H9 (cell line): Measurements from ENCODE around the gene STARD7. TPM values are rescaled to one million over a fixed set of nuclear protein-coding genes. Genes with fewer than 3 reads are reported as not detected.

Source experiments
- DNase-seq: peaks from one replicate; pipeline ENCODE4 v3.0.0-alpha.2; 2017
- H2AFZ ChIP-seq: one replicate; pipeline ENCODE4 v1.6.1; 2013; ENCODE audit warnings: mild to moderate bottlenecking, low read length, control low read depth, moderate library complexity
- H2AK5ac ChIP-seq: 2 replicates; pipeline ENCODE4 v1.6.1; 2013; ENCODE audit warnings: low read length, control low read depth, mixed read lengths; ENCODE audit not compliant: insufficient read length
- H2BK120ac ChIP-seq: one replicate; pipeline ENCODE4 v1.6.1; 2013; ENCODE audit warnings: low read depth, mild to moderate bottlenecking, low read length, control low read depth, inconsistent platforms; ENCODE audit not compliant: poor library complexity, severe bottlenecking
- H2BK12ac ChIP-seq: 2 replicates; pipeline ENCODE4 v1.6.1; 2013; ENCODE audit warnings: low read length, control low read depth, mixed read lengths, low read depth; ENCODE audit not compliant: insufficient read length
- H2BK15ac ChIP-seq: 2 replicates; pipeline ENCODE4 v1.6.1; 2013; ENCODE audit warnings: low read depth, low read length, control low read depth
- H2BK20ac ChIP-seq: one replicate; pipeline ENCODE4 v1.6.1; 2013; ENCODE audit warnings: low read depth, mild to moderate bottlenecking, low read length, control low read depth, inconsistent platforms; ENCODE audit not compliant: poor library complexity, severe bottlenecking
- H2BK5ac ChIP-seq: 2 replicates; pipeline ENCODE4 v1.6.1; 2013; ENCODE audit warnings: low read length, control low read depth, mixed read lengths; ENCODE audit not compliant: insufficient read length
- H3K14ac ChIP-seq: 2 replicates; pipeline ENCODE4 v1.6.1; 2013; ENCODE audit warnings: low read length, control low read depth; ENCODE audit not compliant: insufficient read depth
- H3K18ac ChIP-seq: 2 replicates; pipeline ENCODE4 v1.6.1; 2013; ENCODE audit warnings: low read depth, mild to moderate bottlenecking, mixed read lengths, low read length, control low read depth; ENCODE audit not compliant: insufficient read length
- H3K23ac ChIP-seq: 2 replicates; pipeline ENCODE4 v1.6.1; 2013; ENCODE audit warnings: low read length, control low read depth, mixed read lengths, low read depth; ENCODE audit not compliant: insufficient read length
- H3K23me2 ChIP-seq: 2 replicates; pipeline ENCODE4 v1.6.1; 2013; ENCODE audit warnings: low read depth, mild to moderate bottlenecking, mixed read lengths, low read length, control low read depth; ENCODE audit not compliant: insufficient read length, poor library complexity, severe bottlenecking
- H3K27ac ChIP-seq: 2 replicates; pipeline ENCODE4 v1.5.1; 2013; ENCODE audit warnings: low read length, control low read depth, mixed read lengths, low read depth; ENCODE audit not compliant: insufficient read length
- H3K27me3 ChIP-seq: 2 replicates; pipeline ENCODE4 v1.6.1; 2013; ENCODE audit warnings: low read length, control low read depth, inconsistent platforms; ENCODE audit not compliant: insufficient read depth
- H3K4ac ChIP-seq: 2 replicates; pipeline ENCODE4 v1.6.1; 2013; ENCODE audit warnings: low read depth, mild to moderate bottlenecking, control low read depth, inconsistent platforms, low read length, moderate library complexity
- H3K4me1 ChIP-seq: 2 replicates; pipeline ENCODE4 v1.6.1; 2013; ENCODE audit warnings: low read length, control low read depth, inconsistent platforms; ENCODE audit not compliant: insufficient read depth
- H3K4me2 ChIP-seq: 2 replicates; pipeline ENCODE4 v1.6.1; 2013; ENCODE audit warnings: low read length, control low read depth, mixed read lengths; ENCODE audit not compliant: insufficient read length, insufficient read depth
- H3K56ac ChIP-seq: 2 replicates; pipeline ENCODE4 v1.6.1; 2013; ENCODE audit warnings: low read depth, mild to moderate bottlenecking, mixed read lengths, low read length, control low read depth; ENCODE audit not compliant: insufficient read length
- H3K79me1 ChIP-seq: 2 replicates; pipeline ENCODE4 v1.6.1; 2013; ENCODE audit warnings: low read depth, mild to moderate bottlenecking, moderate library complexity, low read length, control low read depth, inconsistent platforms; ENCODE audit not compliant: insufficient read depth, poor library complexity, severe bottlenecking
- H3K79me2 ChIP-seq: 2 replicates; pipeline ENCODE4 v1.6.1; 2013; ENCODE audit warnings: low read length, control low read depth, inconsistent platforms; ENCODE audit not compliant: insufficient read depth
- H3K9ac ChIP-seq: 2 replicates; pipeline ENCODE4 v1.6.1; 2013; ENCODE audit warnings: low read length, control low read depth, mixed read lengths; ENCODE audit not compliant: insufficient read length; ENCODE audit errors: extremely low read depth
- H3K9me3 ChIP-seq: one replicate; pipeline ENCODE4 v1.6.1; 2013; ENCODE audit warnings: low read depth, low read length, inconsistent platforms; ENCODE audit not compliant: control insufficient read depth
- H3T11ph ChIP-seq: one replicate; pipeline ENCODE4 v1.6.1; 2013; ENCODE audit warnings: mild to moderate bottlenecking, low read length, control low read depth, inconsistent platforms
- H4K20me1 ChIP-seq: one replicate; pipeline ENCODE4 v1.6.1; 2013; ENCODE audit not compliant: control insufficient read depth, insufficient read length, insufficient read depth
- H4K5ac ChIP-seq: 2 replicates; pipeline ENCODE4 v1.6.1; 2013; ENCODE audit warnings: low read depth, mild to moderate bottlenecking, mixed read lengths, low read length, control low read depth; ENCODE audit not compliant: insufficient read length
- H4K8ac ChIP-seq: replicated peaks from 2 replicates; pipeline ENCODE4 v1.6.1; 2013; ENCODE audit warnings: low read length, control low read depth, mixed read lengths, low read depth; ENCODE audit not compliant: insufficient read length
- H4K91ac ChIP-seq: 2 replicates; pipeline ENCODE4 v1.6.1; 2013; ENCODE audit warnings: low read depth, mild to moderate bottlenecking, moderate library complexity, mixed read lengths, low read length, control low read depth; ENCODE audit not compliant: insufficient read length
- H3K27ac Mint-ChIP-seq, 3 experiments: 2 replicates in 2 of 3; 3 replicates in 1 of 3; pipeline ENCODE4 v1.8.0; 2020 to 2021; ENCODE audit warnings: mixed read lengths in 3 of 3, mild to moderate bottlenecking in 1 of 3, moderate library complexity in 1 of 3
- H3K27me3 Mint-ChIP-seq: 2 replicates; pipeline ENCODE4 v1.8.0; 2021; ENCODE audit warnings: low read depth, mild to moderate bottlenecking, moderate library complexity, mixed read lengths
- H3K36me3 Mint-ChIP-seq, 3 experiments: 2 replicates in 2 of 3; 3 replicates in 1 of 3; pipeline ENCODE4 v1.8.0; 2020 to 2021; ENCODE audit warnings: low read depth in 3 of 3, mixed read lengths in 3 of 3; ENCODE audit not compliant: insufficient read depth in 1 of 3
- H3K4me1 Mint-ChIP-seq, 2 experiments: 2 replicates each; pipeline ENCODE4 v1.8.0; 2020; ENCODE audit warnings: mixed read lengths in 2 of 2
- H3K4me3 Mint-ChIP-seq, 2 experiments: 2 replicates in 1 of 2; 3 replicates in 1 of 2; pipeline ENCODE4 v1.8.0; 2020 to 2021; ENCODE audit warnings: mild to moderate bottlenecking in 2 of 2, mixed read lengths in 2 of 2, moderate library complexity in 1 of 2
- H3K9me3 Mint-ChIP-seq, 2 experiments: 2 replicates in 1 of 2; 3 replicates in 1 of 2; pipeline ENCODE4 v1.8.0; 2020; ENCODE audit warnings: mild to moderate bottlenecking in 2 of 2, mixed read lengths in 2 of 2, moderate library complexity in 1 of 2
- WGBS: extraction: QIAGEN DNeasy Blood & Tissue Kit; methylation state at CpG from one replicate; pipeline ENCODE4 v1.1.7; 2013; ENCODE audit warnings: missing lambda C conversion rate, low lambda C conversion rate, mixed read lengths; ENCODE audit not compliant: insufficient read length; ENCODE audit errors: extremely low coverage; 5-methylcytosine and 5-hydroxymethylcytosine counted together
- total RNA-seq: library from RNA; stranded (reverse); gene quantifications from 2 replicates; pipeline ENCODE4 v1.2.1, GENCODE V29; 2021
- TF ChIP-seq, protein P1 (sequence below): fragments of 200-600 bp; sonication (generic); conservative IDR thresholded peaks from 3 replicates; pipeline ENCODE4 v1.8.0; 2021; ENCODE audit warnings: antibody characterized with exemption, mild to moderate bottlenecking

Gene STARD7
- total RNA-seq, 1 experiment from 2014 or later: 212 TPM

DNA sequence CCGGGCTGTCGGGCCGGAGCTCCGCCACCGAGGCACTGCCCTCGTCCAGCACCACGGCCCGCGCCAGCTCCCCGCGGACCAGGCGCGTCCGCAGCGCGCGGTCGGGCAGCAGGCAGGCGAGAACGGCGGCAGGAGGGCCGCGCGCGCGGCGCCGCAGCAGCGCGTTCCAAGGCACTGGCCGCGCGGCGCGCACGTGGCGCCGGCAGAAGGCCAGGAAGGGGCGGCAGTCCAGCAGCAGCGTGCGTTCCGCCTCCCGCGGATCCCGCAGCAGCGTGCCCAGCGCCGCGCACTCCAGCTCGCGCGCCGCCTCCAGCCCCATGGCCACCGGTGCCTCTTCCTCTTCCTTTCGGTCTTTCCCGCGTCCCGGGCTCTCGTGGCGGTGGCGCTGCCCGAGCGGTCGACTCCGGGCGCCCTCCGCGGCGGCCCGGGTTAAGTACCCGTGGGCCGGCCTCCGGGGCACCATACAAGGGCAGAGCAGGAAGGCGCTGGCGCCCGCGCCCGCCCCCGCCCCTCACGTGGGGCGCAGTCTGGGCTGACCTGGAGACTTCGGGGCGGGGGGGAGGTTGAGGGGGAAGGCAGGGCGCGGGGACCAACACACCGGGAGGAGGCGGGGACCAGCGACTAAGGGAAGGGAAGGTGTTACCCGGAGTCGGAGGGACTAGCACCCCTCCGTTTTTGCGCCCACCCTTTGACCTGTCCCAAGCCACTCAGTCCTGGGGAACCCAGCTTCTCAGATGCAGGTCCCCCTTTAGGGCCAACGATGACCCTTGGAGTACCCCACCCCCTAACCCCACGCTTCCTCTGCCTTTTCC is 63.4 kb downstream of the STARD7 start, which contains the start of gene DUSP2:
Gene DUSP2 (minus strand): TSS at position 405 of the 812 bp plus-strand sequence. CDS start 86 bp downstream, at position 319.
- Histone ChIP-seq H3K18ac (peak within 1 kb of the TSS; percentile 66), H2AK5ac (no peak within 1 kb of the TSS), H2BK20ac (no peak within 1 kb of the TSS), H2BK5ac (no peak within 1 kb of the TSS), H2AFZ (no peak within 1 kb of the TSS), H4K20me1 (no peaks in the 10 kb centered on the region), H3K23ac (no peak within 1 kb of the TSS), H3K27me3 (no peaks in the 10 kb centered on the region; the same call in 1 of the 2 replicates), H2BK12ac (no peak within 1 kb of the TSS), H3K4me2 (peak within 1 kb of the TSS; percentile 45), H3K4ac (no peak within 1 kb of the TSS), H3K9ac (no peak within 1 kb of the TSS), H3K79me2 (no peaks in the 10 kb centered on the region), H3K79me1 (no peaks in the 10 kb centered on the region), H3K14ac (peak within 1 kb of the TSS; percentile 86), H4K8ac (no peak within 1 kb of the TSS), H3T11ph (no peak within 1 kb of the TSS), H4K91ac (no peak within 1 kb of the TSS), H3K56ac (no peak within 1 kb of the TSS), H3K23me2 (peaks cover 6% of the 10 kb centered on the region), H4K5ac (no peak within 1 kb of the TSS), H2BK15ac (no peak within 1 kb of the TSS), H3K4me1 (no peaks in the 10 kb centered on the region; the same call in 1 of the 2 replicates), H3K9me3 (no peaks in the 10 kb centered on the region), H2BK120ac (no peak within 1 kb of the TSS), H3K27ac (no peak within 1 kb of the TSS)
- peak; percentile 72 for DNase-seq
- TF ChIP-seq, protein P1, sequence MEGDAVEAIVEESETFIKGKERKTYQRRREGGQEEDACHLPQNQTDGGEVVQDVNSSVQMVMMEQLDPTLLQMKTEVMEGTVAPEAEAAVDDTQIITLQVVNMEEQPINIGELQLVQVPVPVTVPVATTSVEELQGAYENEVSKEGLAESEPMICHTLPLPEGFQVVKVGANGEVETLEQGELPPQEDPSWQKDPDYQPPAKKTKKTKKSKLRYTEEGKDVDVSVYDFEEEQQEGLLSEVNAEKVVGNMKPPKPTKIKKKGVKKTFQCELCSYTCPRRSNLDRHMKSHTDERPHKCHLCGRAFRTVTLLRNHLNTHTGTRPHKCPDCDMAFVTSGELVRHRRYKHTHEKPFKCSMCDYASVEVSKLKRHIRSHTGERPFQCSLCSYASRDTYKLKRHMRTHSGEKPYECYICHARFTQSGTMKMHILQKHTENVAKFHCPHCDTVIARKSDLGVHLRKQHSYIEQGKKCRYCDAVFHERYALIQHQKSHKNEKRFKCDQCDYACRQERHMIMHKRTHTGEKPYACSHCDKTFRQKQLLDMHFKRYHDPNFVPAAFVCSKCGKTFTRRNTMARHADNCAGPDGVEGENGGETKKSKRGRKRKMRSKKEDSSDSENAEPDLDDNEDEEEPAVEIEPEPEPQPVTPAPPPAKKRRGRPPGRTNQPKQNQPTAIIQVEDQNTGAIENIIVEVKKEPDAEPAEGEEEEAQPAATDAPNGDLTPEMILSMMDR: no peak
- no CpG with 5 or more reads among the region's 94 CpGs for WGBS
- Mint-ChIP-seq H3K27ac (no peak within 1 kb of the TSS; a peak in 1 of 7 replicates), H3K4me1 (peaks cover 20 to 41% of the 10 kb centered on the region in 2 experiments), H3K4me3 (peak within 1 kb of the TSS; percentile 83 to 88), H3K9me3 (no peaks in the 10 kb centered on the region), H3K27me3 (peaks cover 40% of the 10 kb centered on the region), H3K36me3 (peaks cover 0 to 18% (median 0%) of the 10 kb centered on the region in 3 experiments; a peak in 2 of 7 replicates)
